Measurements from ENCODE around the gene SETD7.

The SETD7 gene

DNA sequence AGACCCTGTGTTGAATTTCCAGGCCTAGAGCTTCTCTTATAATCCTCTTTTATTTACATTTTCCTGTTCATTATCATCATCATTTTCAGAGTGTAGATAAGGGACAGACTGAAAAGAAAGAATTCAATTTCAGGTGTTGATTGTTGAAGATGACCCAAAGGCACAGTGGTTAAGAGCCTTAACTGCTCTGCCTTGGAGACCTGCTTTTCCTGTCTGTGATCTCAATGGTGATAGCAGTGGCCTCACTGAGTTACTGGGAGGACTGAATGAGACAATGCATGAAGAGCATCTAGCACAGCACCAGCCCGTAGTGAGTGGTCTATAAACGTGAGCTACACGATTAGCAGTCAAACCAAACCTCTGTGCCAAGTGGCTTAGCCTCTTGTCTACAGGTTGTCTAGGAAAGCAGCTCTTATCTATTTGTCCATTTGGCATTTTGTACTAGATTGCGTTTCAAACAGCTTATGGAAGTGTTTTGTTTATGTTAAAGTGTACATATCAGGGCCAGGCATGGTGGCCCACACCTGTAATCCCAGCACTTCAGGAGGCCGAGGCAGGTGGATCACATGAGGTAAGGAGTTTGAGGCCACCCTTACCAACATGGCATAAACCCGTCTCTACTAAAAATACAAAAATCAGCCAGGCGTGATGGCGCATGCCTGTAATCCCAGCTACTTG is 41.5 kb downstream of the SETD7 start:
- in situ Hi-C loops (cut with MboI; ENCODE audit: low sequenced_read_pairs), result no loop called here

- in situ Hi-C loops (cut with MboI; ENCODE audit: low sequenced_read_pairs), result no loop called here
These were observed 44.7 kb downstream of the SETD7 start for GRCh38 chr4:139511320-139511719.

GRCh38 chr4:139509727-139510410 is 46.1 kb downstream of the SETD7 start:
- in situ Hi-C loops (cut with MboI; ENCODE audit: low sequenced_read_pairs), result no loop called here

GRCh38 chr4:139508581-139509237 is 47.3 kb downstream of the SETD7 start:
- in situ Hi-C loops (cut with MboI; ENCODE audit: low sequenced_read_pairs), result no loop called here

- in situ Hi-C loops (cut with MboI; ENCODE audit: low sequenced_read_pairs), result no loop called here
These were observed 49.2 kb downstream of the SETD7 start for GRCh38 chr4:139506774-139507173.

DNA sequence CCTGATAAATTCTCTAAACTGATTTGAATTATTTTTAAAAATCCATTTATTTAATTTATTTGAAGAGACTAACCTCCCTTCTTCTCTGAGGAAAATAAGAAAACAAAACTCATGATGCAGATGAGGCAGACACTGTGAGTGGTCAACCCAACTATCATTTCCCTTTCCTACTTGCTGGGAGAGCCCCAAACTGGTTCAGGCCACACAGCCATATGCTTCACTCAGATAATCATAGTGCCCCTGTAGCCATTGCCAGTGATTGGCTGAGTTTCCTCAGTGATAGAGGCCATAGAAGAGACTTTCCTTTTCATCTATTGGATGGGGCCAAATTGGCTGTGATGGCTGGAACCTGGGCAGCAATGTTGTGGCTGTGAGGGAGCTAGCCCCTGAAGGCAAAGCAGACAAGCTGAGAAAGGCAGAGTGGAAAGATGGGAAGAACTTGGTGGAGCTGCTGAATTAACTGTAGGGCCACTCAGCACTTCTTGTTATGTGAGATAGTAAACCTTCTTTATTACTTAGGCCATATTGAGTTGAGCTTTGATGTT is 52.3 kb downstream of the SETD7 start:
- in situ Hi-C loops (cut with MboI; ENCODE audit: low sequenced_read_pairs), result no loop called here

DNA sequence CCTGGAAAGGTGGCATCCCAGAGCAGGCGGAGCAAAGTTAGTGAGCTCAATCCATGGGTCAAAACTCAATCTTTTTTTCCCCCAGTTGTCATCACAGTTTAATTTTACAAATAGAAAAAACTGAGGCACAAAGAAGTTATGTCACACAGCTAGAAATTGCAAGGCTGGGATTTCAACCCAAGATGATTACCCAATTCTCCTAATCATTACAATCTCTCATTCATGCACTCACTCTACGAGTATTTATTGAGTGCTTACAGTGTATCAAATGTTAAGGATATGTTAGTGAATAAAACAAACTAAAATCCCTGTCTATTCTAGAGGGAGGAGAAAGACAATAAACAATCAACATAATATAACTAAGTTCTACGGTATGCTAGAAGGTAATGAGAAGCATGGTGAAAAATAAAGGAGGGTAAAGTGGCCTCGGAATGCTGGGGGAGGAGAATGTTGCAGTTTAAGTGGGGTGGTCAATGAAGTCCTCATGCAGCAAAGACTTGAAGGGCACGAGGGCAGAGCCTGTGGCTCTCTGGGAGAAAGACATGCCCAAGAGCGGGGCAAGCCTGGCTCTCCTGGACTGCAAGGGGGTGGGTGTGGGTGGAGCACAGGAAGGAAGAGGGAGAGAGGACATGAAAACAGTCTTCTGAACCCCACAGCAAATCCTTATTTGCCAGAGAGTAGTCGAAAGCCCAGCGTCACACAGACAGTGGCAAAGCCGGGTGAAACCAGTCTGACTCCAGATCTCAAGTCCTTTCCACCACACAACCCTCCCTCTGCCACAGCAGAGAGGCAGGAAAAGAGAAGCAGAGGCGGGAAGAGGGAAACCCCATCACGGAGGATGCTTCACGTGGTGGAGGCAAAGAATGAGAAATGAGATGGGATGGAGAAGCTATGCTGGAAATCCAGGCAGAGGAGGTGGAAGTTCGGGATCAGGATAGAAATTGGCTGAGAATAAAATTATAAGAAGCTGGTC is 53.8 kb downstream of the SETD7 start:
- in situ Hi-C loops (cut with MboI; ENCODE audit: low sequenced_read_pairs), result no loop called here

- in situ Hi-C loops (cut with MboI; ENCODE audit: low sequenced_read_pairs), result no loop called here
These were observed 54.5 kb downstream of the SETD7 start for GRCh38 chr4:139501527-139501926.

DNA sequence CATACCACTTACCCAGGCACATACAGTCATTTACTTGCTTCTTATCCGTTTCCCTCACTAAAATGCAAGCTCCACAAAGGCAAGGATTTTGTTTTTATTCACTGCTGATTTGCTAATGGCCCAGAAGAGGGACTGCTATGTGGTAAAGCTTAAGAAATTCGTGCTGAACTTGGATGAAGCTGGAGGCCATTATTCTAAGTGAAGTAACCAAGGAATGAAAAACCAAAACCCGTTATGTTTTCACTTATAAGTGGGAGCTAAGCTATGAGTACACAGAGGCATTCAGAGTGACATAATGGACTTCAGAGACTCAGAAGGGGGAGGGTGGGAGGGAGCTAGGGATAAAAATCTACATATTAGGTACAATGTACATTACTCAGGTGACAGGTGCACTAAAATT is 54.9 kb downstream of the SETD7 start:
- in situ Hi-C loops (cut with MboI; ENCODE audit: low sequenced_read_pairs), result no loop called here

GRCh38 chr4:139499186-139499585 is 56.8 kb downstream of the SETD7 start:
- in situ Hi-C loops (cut with MboI; ENCODE audit: low sequenced_read_pairs), result no loop called here

DNA sequence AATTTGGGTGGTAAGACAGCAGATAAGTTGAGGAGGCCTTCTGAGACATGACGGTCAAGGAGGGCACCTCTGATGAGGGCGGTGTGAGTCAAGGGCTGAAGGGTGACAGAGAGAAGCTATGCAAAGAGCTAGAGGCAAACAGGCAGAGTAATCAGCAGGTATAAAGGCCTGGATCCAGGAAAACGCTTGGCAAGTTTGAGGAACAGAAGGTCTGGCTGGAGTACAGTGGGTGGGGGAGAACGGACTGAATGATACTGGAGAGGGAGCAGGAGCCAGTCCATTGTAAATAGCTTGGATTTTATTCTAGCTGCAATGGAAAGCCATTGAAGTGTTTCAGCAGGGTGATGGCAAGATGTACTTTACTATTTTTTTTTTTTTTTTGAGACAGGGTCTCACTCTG is 62.8 kb downstream of the SETD7 start:
- in situ Hi-C loops (cut with MboI; ENCODE audit: low sequenced_read_pairs), result no loop called here

GRCh38 chr4:139492429-139492828 is 63.6 kb downstream of the SETD7 start:
- in situ Hi-C loops (cut with MboI; ENCODE audit: low sequenced_read_pairs), result no loop called here

- in situ Hi-C loops (cut with MboI; ENCODE audit: low sequenced_read_pairs), result no loop called here
These were observed 66.4 kb downstream of the SETD7 start for GRCh38 chr4:139489638-139490037.

GRCh38 chr4:139488442-139488841 is 67.6 kb downstream of the SETD7 start:
- in situ Hi-C loops (cut with MboI; ENCODE audit: low sequenced_read_pairs), result no loop called here

DNA sequence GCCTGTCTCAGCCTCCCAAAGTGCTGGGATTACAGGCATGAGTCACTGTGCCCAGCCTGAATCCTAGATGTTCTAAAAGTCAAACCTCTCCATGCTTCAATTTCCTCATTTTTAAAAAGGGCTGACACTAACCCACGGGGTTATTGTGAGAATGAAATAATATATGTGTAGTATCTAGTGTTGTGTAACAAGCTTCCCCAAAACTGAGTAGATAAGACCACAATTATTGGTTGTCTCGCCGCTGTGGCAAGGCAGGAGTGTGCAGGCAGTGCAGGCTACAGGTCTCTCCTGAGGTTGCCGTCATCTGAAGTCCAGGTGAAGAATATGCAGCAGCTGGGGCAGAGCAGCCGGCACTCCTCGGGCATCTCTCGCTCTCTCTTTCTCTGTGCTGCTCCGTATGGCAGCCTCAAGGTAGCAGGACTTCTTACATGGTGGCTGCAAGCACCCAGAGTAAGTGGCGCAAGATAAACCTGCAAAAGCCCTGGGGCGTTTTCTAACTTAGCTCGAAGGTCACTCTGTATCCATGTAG is 71.2 kb downstream of the SETD7 start:
- in situ Hi-C loops (cut with MboI; ENCODE audit: low sequenced_read_pairs), result no loop called here

GRCh38 chr4:139483000-139483399 is 73.0 kb downstream of the SETD7 start:
- in situ Hi-C loops (cut with MboI; ENCODE audit: low sequenced_read_pairs), result no loop called here

DNA sequence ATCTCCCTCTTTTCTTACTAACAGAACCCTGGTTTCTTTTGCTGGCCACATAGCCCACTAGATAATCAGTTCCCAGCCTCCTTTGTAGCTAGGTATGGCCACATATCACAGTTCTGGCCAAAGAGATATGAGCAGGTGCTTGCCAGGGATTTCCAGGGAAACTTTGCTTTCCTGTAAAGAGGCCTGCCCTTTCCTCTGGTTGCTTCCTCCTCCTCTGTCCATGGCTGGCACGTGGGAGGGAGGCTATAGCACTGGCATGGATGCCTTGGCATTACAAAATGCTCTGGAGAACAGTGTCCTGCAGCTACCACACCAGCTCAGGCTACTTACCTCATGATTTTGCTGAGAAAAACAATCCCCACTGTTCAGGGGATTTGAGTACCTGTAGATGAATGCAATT is 74.6 kb downstream of the SETD7 start:
- in situ Hi-C loops (cut with MboI; ENCODE audit: low sequenced_read_pairs), result no loop called here

DNA sequence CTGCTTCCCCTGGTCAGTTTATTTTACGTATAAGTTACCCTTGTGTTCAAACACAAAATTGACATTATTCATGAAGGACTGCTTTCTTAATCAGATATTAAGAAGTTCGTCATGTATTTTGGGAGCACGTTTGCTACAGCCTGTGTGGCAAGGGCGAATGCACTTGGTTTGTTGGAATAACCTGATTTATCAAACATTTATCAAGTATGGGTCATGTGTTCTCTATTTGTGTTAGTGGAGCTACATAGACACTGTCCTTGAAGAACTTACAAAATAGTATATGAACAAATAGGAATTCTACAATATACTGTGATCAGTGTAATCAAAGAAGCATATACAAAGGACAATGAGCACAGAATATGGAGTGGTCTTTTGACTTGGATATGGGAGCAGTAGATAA is 79.7 kb downstream of the SETD7 start:
- in situ Hi-C loops (cut with MboI; ENCODE audit: low sequenced_read_pairs), result no loop called here

DNA sequence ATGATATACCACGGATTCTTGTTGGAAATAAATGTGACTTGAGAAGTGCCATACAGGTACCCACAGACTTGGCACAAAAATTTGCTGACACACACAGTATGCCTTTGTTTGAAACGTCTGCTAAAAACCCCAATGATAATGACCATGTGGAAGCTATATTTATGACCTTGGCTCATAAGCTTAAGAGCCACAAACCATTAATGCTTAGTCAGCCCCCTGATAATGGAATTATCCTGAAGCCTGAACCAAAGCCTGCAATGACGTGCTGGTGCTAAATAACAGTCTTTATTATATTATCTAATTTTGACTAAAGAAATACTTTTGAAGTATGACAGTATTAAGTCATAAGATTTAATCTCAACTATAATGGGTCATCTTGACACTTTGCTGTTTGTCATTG is 83.2 kb downstream of the SETD7 start:
- in situ Hi-C loops (cut with MboI; ENCODE audit: low sequenced_read_pairs), result no loop called here

DNA sequence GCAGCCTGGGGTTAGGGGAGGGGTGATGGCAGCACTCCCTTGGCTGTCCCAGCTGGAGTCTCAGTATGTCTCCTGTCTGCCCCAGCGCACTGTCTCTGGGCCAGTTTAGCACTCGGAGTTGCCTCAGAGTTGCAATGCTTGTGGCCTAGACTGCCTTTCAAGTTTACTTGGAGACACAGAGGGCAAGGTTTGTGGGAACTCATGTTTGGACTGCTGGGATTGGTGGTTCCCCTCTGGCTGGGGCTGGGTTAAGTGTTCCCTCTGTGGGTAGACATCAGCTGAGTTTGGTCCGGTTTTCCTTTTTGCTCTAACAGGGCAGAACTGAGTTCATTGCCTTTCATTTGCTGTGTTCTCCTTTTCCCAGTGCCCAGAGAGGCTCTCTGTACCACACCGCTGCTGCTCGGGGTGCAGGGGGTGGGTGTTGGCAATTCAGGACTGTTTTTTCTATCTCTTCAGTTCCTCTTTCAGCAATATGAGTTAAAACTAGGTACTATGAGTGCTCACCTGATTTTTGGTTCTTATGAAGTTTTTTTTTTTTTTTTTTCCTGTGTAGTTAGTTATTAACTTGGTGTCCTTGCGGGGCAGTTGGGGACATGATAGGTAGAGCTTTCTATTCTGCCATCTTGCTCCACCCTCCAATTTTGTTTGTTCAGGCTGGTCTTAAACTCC is 84.9 kb downstream of the SETD7 start:
- in situ Hi-C loops (cut with MboI; ENCODE audit: low sequenced_read_pairs), result no loop called here

Data from HL-60/S4 treated with retinoic acid at 250 ng/mL for 4 days and 3 days (cell line).